A549 (cell line): ENCODE measurements around the gene LSM11. TPM values are rescaled to one million over a fixed set of nuclear protein-coding genes. Genes with fewer than 3 reads are reported as not detected.
"Not testable (repeated sequence)": the region's sequence is repeated elsewhere in the genome, so short reads cannot be mapped to it uniquely, and the experiment has no call there.

ENCODE experiments used
- ATAC-seq, 2 experiments: fragments of 200-7000 bp in 1 of 2; fragments of >200 bp in 1 of 2; cut with Nextera tagmentation in 1 of 2; cut with Tn5 transposase in 1 of 2; 3 replicates each; pipeline versions ENCODE4 v1.8.0 to v1.9.1; 2018 to 2020; ENCODE audit warnings: mild to moderate bottlenecking in 1 of 2, moderate library complexity in 1 of 2
- CTCF ChIA-PET: fragments of 300-600 bp; sonication (Branson Sonifier 250); formaldehyde crosslinking; extraction: SDS; loops from one replicate; lab custom pipeline; 2021; ENCODE audit warnings: antibody characterized with exemption, inconsistent platforms; lab: Yijun Ruan, JAX
- POLR2A ChIA-PET: fragments of 350-600 bp; formaldehyde crosslinking; extraction: SDS; loops from one replicate; lab custom pipeline; 2021; ENCODE audit warnings: antibody characterized with exemption, inconsistent platforms; lab: Yijun Ruan, JAX
- DNase-seq, 2 experiments: peaks; one replicate each; pipeline versions ENCODE4 v3.0.0 to v3.0.0-alpha.2; 2011 to 2016; ENCODE audit warnings: low read depth in 1 of 2, low spot score in 1 of 2
- FAIRE-seq: peaks from 2 replicates; lab custom pipeline; 2011; peaks lifted over from hg19 to GRCh38; lab: Jason Lieb, UNC
- H3K27ac ChIP-seq, 2 experiments: fragments of >200 bp; sonication (Bioruptor Twin); formaldehyde crosslinking; 3 replicates each; pipeline ENCODE4 v1.5.1; 2016 to 2017
- H3K4me1 ChIP-seq: fragments of >200 bp; sonication (Bioruptor Twin); formaldehyde crosslinking; 3 replicates; pipeline ENCODE4 v1.6.1; 2016
- H3K4me2 ChIP-seq: fragments of >200 bp; sonication (Bioruptor Twin); formaldehyde crosslinking; 3 replicates; pipeline ENCODE4 v1.6.1; 2016
- H3K4me3 ChIP-seq: fragments of >200 bp; sonication (Bioruptor Twin); formaldehyde crosslinking; 3 replicates; pipeline ENCODE4 v1.5.1; 2016
- H3K9me3 ChIP-seq: fragments of >200 bp; sonication (Bioruptor Twin); formaldehyde crosslinking; 3 replicates; pipeline ENCODE4 v1.6.1; 2016
- CHD2 ChIP-seq: fragments of 150-350 bp; IDR thresholded peaks from 2 replicates; pipeline ENCODE4 v1.6.1; 2014; ENCODE audit warnings: low read length; ENCODE audit not compliant: partially characterized antibody
- CTCF ChIP-seq: fragments of >200 bp; sonication (Bioruptor Twin); formaldehyde crosslinking; IDR thresholded peaks from 3 replicates; pipeline ENCODE4 v1.5.1; 2016
- E2F6 ChIP-seq: IDR thresholded peaks from 2 replicates; pipeline ENCODE4 v1.6.1; 2012; ENCODE audit warnings: low read depth, borderline replicate concordance
- ESRRA ChIP-seq: fragments of 150-350 bp; IDR thresholded peaks from 2 replicates; pipeline ENCODE4 v1.6.1; 2014; ENCODE audit warnings: mild to moderate bottlenecking, low read length, borderline replicate concordance
- FOSL2 ChIP-seq, 2 experiments: fragments of 450-650 bp in 1 of 2; fragments of >200 bp in 1 of 2; sonication (Bioruptor Twin) in 1 of 2; formaldehyde crosslinking; IDR thresholded peaks; 2 replicates each; pipeline versions ENCODE4 v1.5.0 to v1.6.1; 2016 to 2020; ENCODE audit warnings: mild to moderate bottlenecking in 1 of 2, moderate library complexity in 1 of 2
- HMGXB4 ChIP-seq: fragments of 250-450 bp; sonication (Bioruptor Pico); IDR thresholded peaks from 2 replicates; pipeline ENCODE4 v1.5.0; 2021; ENCODE audit warnings: mild to moderate bottlenecking, moderate library complexity, borderline replicate concordance
- HOXB13 ChIP-seq: fragments of 250-450 bp; sonication (Bioruptor Pico); IDR thresholded peaks from 2 replicates; pipeline ENCODE4 v1.5.0; 2020; ENCODE audit warnings: low read depth, mild to moderate bottlenecking, moderate library complexity
- HOXB5 ChIP-seq: fragments of 250-450 bp; sonication (Bioruptor Pico); IDR thresholded peaks from 2 replicates; pipeline ENCODE4 v1.5.0; 2020; ENCODE audit warnings: mild to moderate bottlenecking, moderate library complexity
- JUN ChIP-seq, 2 experiments: fragments of >200 bp; sonication (Bioruptor Twin); formaldehyde crosslinking; IDR thresholded peaks; 2 replicates in 1 of 2; 3 replicates in 1 of 2; pipeline ENCODE4 v1.6.1; 2016 to 2017
- JUNB ChIP-seq: fragments of >200 bp; sonication (Bioruptor Twin); formaldehyde crosslinking; IDR thresholded peaks from 2 replicates; pipeline ENCODE4 v1.6.1; 2016
- KDM1A ChIP-seq: fragments of 200-600 bp; sonication (generic); IDR thresholded peaks from 2 replicates; pipeline ENCODE4 v1.6.1; 2016; ENCODE audit warnings: low read depth, mild to moderate bottlenecking
- MAFK ChIP-seq: fragments of 450-650 bp; IDR thresholded peaks from 2 replicates; pipeline ENCODE4 v1.6.1; 2014; ENCODE audit not compliant: partially characterized antibody
- MAX ChIP-seq: IDR thresholded peaks from 2 replicates; pipeline ENCODE4 v1.6.1; 2012
- MYC ChIP-seq: IDR thresholded peaks from 2 replicates; pipeline ENCODE4 v1.6.1; 2012; ENCODE audit warnings: mild to moderate bottlenecking, inconsistent platforms, low read length, improper control_type of control experiment, borderline replicate concordance
- NR3C1 ChIP-seq: fragments of >200 bp; sonication (Bioruptor Twin); formaldehyde crosslinking; IDR thresholded peaks from 3 replicates; pipeline ENCODE4 v1.6.1; 2017
- PBX3 ChIP-seq: IDR thresholded peaks from 2 replicates; pipeline ENCODE4 v1.6.1; 2012
- POLR2A ChIP-seq: IDR thresholded peaks from 2 replicates; pipeline ENCODE4 v1.6.1; 2012; ENCODE audit warnings: mild to moderate bottlenecking, low read length
- POLR2AphosphoS2 ChIP-seq: conservative IDR thresholded peaks from 2 replicates; pipeline ENCODE4 v1.6.1; 2012; ENCODE audit warnings: low read length, improper control_type of control experiment, inconsistent platforms
- RAD21 ChIP-seq, 2 experiments: fragments of >200 bp in 1 of 2; sonication (Bioruptor Twin) in 1 of 2; formaldehyde crosslinking in 1 of 2; IDR thresholded peaks in 1 of 2; conservative IDR thresholded peaks in 1 of 2; 2 replicates in 1 of 2; 3 replicates in 1 of 2; pipeline ENCODE4 v1.6.1; 2012 to 2018; ENCODE audit warnings: inconsistent platforms in 1 of 2
- SMC3 ChIP-seq: fragments of >200 bp; sonication (Bioruptor Twin); formaldehyde crosslinking; IDR thresholded peaks from 3 replicates; pipeline ENCODE4 v1.6.1; 2018; ENCODE audit warnings: inconsistent platforms
- USF2 ChIP-seq: fragments of 450-650 bp; IDR thresholded peaks from 2 replicates; pipeline ENCODE4 v1.6.1; 2014; ENCODE audit warnings: antibody characterized with exemption
- ZFP36 ChIP-seq: fragments of 450-650 bp; IDR thresholded peaks from 2 replicates; pipeline ENCODE4 v1.6.1; 2014; ENCODE audit warnings: borderline replicate concordance; ENCODE audit not compliant: partially characterized antibody
- WGBS: methylation state at CpG from one replicate; pipeline ENCODE4 v1.1.6; 2017; ENCODE audit errors: missing lambda C conversion rate; 5-methylcytosine and 5-hydroxymethylcytosine counted together
- polyA minus RNA-seq: library from RNA; depleted of rRNA, polyadenylated mRNA; stranded (reverse); fragments of >200 nt; gene quantifications from 2 replicates; pipeline ENCODE4 v1.2.3, GENCODE V29; 2011; rRNA and poly(A)+ RNA removed
- polyA plus RNA-seq, 4 experiments: library from polyadenylated mRNA; depleted of rRNA in 3 of 4; stranded (reverse); fragments of >200 nt; fragmentation: RNase III in 1 of 4; extraction: RNeasy Plus Mini Kit Qiagen cat#74134 plus additional on column Dnase treatment in 1 of 4; gene quantifications; 2 replicates in 3 of 4; 3 replicates in 1 of 4; pipeline ENCODE4 v1.2.3, GENCODE V29; 2011 to 2017

LSM11 gene
- polyA plus RNA-seq (2011; rRNA removed): 3.7 and 4.1 TPM in 2 replicates
- polyA plus RNA-seq (2012; cell fraction: cytosol; rRNA removed): 0.89 and 1.1 TPM in 2 replicates
- polyA plus RNA-seq (2012; cell fraction: nucleus; rRNA removed): 1.1 and 1.4 TPM in 2 replicates
- polyA plus RNA-seq (2017; fragmentation: RNase III; extraction: RNeasy Plus Mini Kit Qiagen cat#74134 plus additional on column Dnase treatment): 2.7 to 2.9 TPM (median 2.8 TPM) in 3 replicates
- polyA minus RNA-seq: 2.3 and 2.7 TPM in 2 replicates

- 2% methylated on average over 7 of the region's 79 CpGs for WGBS
- no peak for TF ChIP-seq KDM1A
- TF ChIP-seq POLR2A: no peak
- TF ChIP-seq NR3C1: no peak
- TF ChIP-seq E2F6: 0 out of 2 replicates have a peak, but pooled peaks have one; percentile 44
- TF ChIP-seq MAX: peak; percentile 75
- TF ChIP-seq PBX3: 0 out of 2 replicates have a peak, but pooled peaks have one; percentile 30
- TF ChIP-seq USF2: no peak
- TF ChIP-seq JUNB: no peak
- TF ChIP-seq MYC: peak; percentile 75; the same call in 1 of the 2 replicates
- peak; percentile 41; the same call in 1 of the 2 replicates for TF ChIP-seq HMGXB4 (CRISPR knock-in tag)
- TF ChIP-seq ESRRA: no peak
- TF ChIP-seq FOSL2 (IDR thresholded peaks at IDR 0.05): no peak
- TF ChIP-seq FOSL2 (CRISPR knock-in tag; IDR thresholded peaks at IDR 0.05): 0 out of 2 replicates have a peak, but pooled peaks have one; percentile 14
- TF ChIP-seq CHD2: no peak
- peak; percentile 95 for TF ChIP-seq SMC3
- peak; percentile 99 for TF ChIP-seq CTCF
- TF ChIP-seq HOXB13 (CRISPR knock-in tag): no peak
- TF ChIP-seq RAD21 (conservative IDR thresholded peaks at IDR 0.05 in 1 of 2, IDR thresholded peaks at IDR 0.05 in 1 of 2): peak; percentile 68 to 91
- no peak for TF ChIP-seq MAFK
- TF ChIP-seq JUN (IDR thresholded peaks at IDR 0.05): peak in 1 of 2 experiments; percentile 70; a peak in 2 of 5 replicates
- no peak for TF ChIP-seq POLR2AphosphoS2
- TF ChIP-seq ZFP36: no peak
- 0 out of 2 replicates have a peak, but pooled peaks have one; percentile 24 for TF ChIP-seq HOXB5 (CRISPR knock-in tag)
- ATAC-seq: peak; percentile 86 to 94
- Histone ChIP-seq H3K4me2 (peak within 1 kb of the TSS; percentile 81), H3K27ac (peak within 1 kb of the TSS; percentile 84 to 95), H3K9me3 (no peaks in the 10 kb centered on the region), H3K4me1 (peaks cover 13% of the 10 kb centered on the region; the same call in 2 of the 3 replicates), H3K4me3 (peak within 1 kb of the TSS; percentile 100)
- POLR2A ChIA-PET: interaction anchor here (2.7 kb wide), 1 partner anchor 12 kb away, joined by 15 read pairs; the partner anchor contains the start of gene THG1L
- no peak for FAIRE-seq
- DNase-seq: peak; percentile 80 to 82
- CTCF ChIA-PET: interaction anchor here (0.5 to 10.1 kb wide), 87 partner anchors 10 to 1389 kb away, joined by 3 to 78 read pairs (median 4); partner anchors contain the start of genes C5orf52, MED7 and THG1L
These were observed at the start of gene LSM11 for GRCh38 chr5:157743163-157744050. Gene LSM11, plus strand, starts transcription at chr5:157743712. Its CDS starts 39 bp downstream, at chr5:157743751.

GRCh38 chr5:157693816-157694215, 49.7 kb upstream of the LSM11 start:
- H3K4me3 ChIP-seq, ATAC-seq, H3K4me1 ChIP-seq, FAIRE-seq, H3K9me3 ChIP-seq, H3K4me2 ChIP-seq, POLR2A ChIA-PET, H3K27ac ChIP-seq, DNase-seq: not testable (repeated sequence)
- CTCF ChIA-PET: interaction anchor here (1.1 kb wide), 1 partner anchor 10 kb away, joined by 3 read pairs; no protein-coding TSS in a partner anchor
- 90% methylated on average over 19 of the region's 25 CpGs for WGBS

- H3K4me1 ChIP-seq, H3K27ac ChIP-seq, FAIRE-seq, H3K4me3 ChIP-seq, ATAC-seq, H3K9me3 ChIP-seq, H3K4me2 ChIP-seq, DNase-seq, POLR2A ChIA-PET: not testable (repeated sequence)
- 88% methylated on average over 3 of the region's 3 CpGs for WGBS
- CTCF ChIA-PET: interaction anchor here (1.0 to 1.3 kb wide), 3 partner anchors 13 to 353 kb away, joined by 3 to 7 read pairs (median 3); no protein-coding TSS in a partner anchor
These were observed 47.4 kb upstream of the LSM11 start for GRCh38 chr5:157696154-157696553.
